ENCODE results near the gene DBX1. TPM values are rescaled to one million over a fixed set of nuclear protein-coding genes. Genes with fewer than 3 reads are reported as not detected.
"Not testable (repeated sequence)": the region's sequence is repeated elsewhere in the genome, so short reads cannot be mapped to it uniquely, and the experiment has no call there.

Gene DBX1
- total and polyA plus RNA-seq, 4 donors = not detected

- DNase-seq (ENCODE audit: low spot score) = no peak
- H3K4me3 ChIP-seq (ENCODE audit: low read depth in 1 of 3, low read length in 3 of 3) = no peak overlapping the region
- H3K36me3 ChIP-seq (ENCODE audit: control insufficient read depth in 4 of 4, insufficient read depth in 3 of 4, low read depth in 1 of 4, low read length in 3 of 4) = no peaks in the 10 kb centered on the region
- no peak overlapping the region for H3K27ac ChIP-seq (ENCODE audit: low read depth in 1 of 2, low read length in 2 of 2)
- TF ChIP-seq HNF4G (IDR thresholded peaks at IDR 0.05) = no peak
- TF ChIP-seq YY1 (IDR thresholded peaks at IDR 0.05) = no peak
- TF ChIP-seq CTCF (IDR thresholded peaks at IDR 0.05; ENCODE audit: low read depth, low read length, missing input control) = no peak
- no peak for TF ChIP-seq HNF4A (conservative IDR thresholded peaks at IDR 0.05)
- TF ChIP-seq RXRA (IDR thresholded peaks at IDR 0.05) = no peak
- no peak for TF ChIP-seq GABPA (IDR thresholded peaks at IDR 0.05 in 1 of 2, conservative IDR thresholded peaks at IDR 0.05 in 1 of 2)
- TF ChIP-seq ZBTB33 (IDR thresholded peaks at IDR 0.05) = no peak
- no peak for TF ChIP-seq FOXA2 (IDR thresholded peaks at IDR 0.05)
- no peak for TF ChIP-seq RAD21 (IDR thresholded peaks at IDR 0.05)
- TF ChIP-seq JUND (IDR thresholded peaks at IDR 0.05) = no peak
- TF ChIP-seq EGR1 (IDR thresholded peaks at IDR 0.05; ENCODE audit: low read depth in 2 of 2) = no peak
- peaks cover 0 to 11% (median 7%) of the 10 kb centered on the region in 4 donors for H3K4me1 ChIP-seq (ENCODE audit: control insufficient read depth in 4 of 4, insufficient read depth in 4 of 4, low read length in 3 of 4)
- no peaks in the 10 kb centered on the region for H3K27me3 ChIP-seq (ENCODE audit: control insufficient read depth in 4 of 4, insufficient read depth in 4 of 4, low read length in 3 of 4)
- no peaks in the 10 kb centered on the region for H3K9me3 ChIP-seq (ENCODE audit: control insufficient read depth in 4 of 4, low read length in 3 of 4)
- no peak overlapping the region for H3K9ac ChIP-seq (ENCODE audit: low read depth in 1 of 2, low read length in 2 of 2)
- WGBS = 85% methylated on average over 4 of the region's 4 CpGs
Measured at GRCh38 chr11:20129665-20130064, 30.6 kb downstream of the DBX1 start.

- not testable (repeated sequence) for H3K36me3 ChIP-seq (ENCODE audit: control insufficient read depth in 4 of 4, insufficient read depth in 3 of 4, low read depth in 1 of 4, low read length in 3 of 4); DNase-seq (ENCODE audit: low spot score); H3K4me3 ChIP-seq (ENCODE audit: low read depth in 1 of 3, low read length in 3 of 3); H3K27me3 ChIP-seq (ENCODE audit: control insufficient read depth in 4 of 4, insufficient read depth in 4 of 4, low read length in 3 of 4); H3K27ac ChIP-seq (ENCODE audit: low read depth in 1 of 2, low read length in 2 of 2); H3K9ac ChIP-seq (ENCODE audit: low read depth in 1 of 2, low read length in 2 of 2); H3K9me3 ChIP-seq (ENCODE audit: control insufficient read depth in 4 of 4, low read length in 3 of 4)
- WGBS = 86% methylated on average over 7 of the region's 7 CpGs
- H3K4me1 ChIP-seq (ENCODE audit: control insufficient read depth in 4 of 4, insufficient read depth in 4 of 4, low read length in 3 of 4) = peaks cover 0 to 11% (median 7%) of the 10 kb centered on the region in 4 donors
Measured at GRCh38 chr11:20128528-20128825, 31.8 kb downstream of the DBX1 start.

- no peaks in the 10 kb centered on the region for H3K27me3 ChIP-seq (ENCODE audit: control insufficient read depth in 4 of 4, insufficient read depth in 4 of 4, low read length in 3 of 4)
- TF ChIP-seq RAD21 (IDR thresholded peaks at IDR 0.05) (peak; percentile 93 to 97), CTCF (IDR thresholded peaks at IDR 0.05; ENCODE audit: low read depth, low read length, missing input control) (peak; percentile 80), FOXA2 (IDR thresholded peaks at IDR 0.05) (no peak), MAX (IDR thresholded peaks at IDR 0.05) (no peak), HNF4A (conservative IDR thresholded peaks at IDR 0.05) (no peak)
- H3K36me3 ChIP-seq (ENCODE audit: control insufficient read depth in 4 of 4, insufficient read depth in 3 of 4, low read depth in 1 of 4, low read length in 3 of 4) = no peaks in the 10 kb centered on the region
- H3K4me3 ChIP-seq (ENCODE audit: low read depth in 1 of 3, low read length in 3 of 3) = no peak overlapping the region
- WGBS = 62% methylated on average over 16 of the region's 16 CpGs
- no peak overlapping the region for H3K9ac ChIP-seq (ENCODE audit: low read depth in 1 of 2, low read length in 2 of 2)
- no peak overlapping the region for H3K27ac ChIP-seq (ENCODE audit: low read depth in 1 of 2, low read length in 2 of 2)
- peak; percentile 78 for DNase-seq (ENCODE audit: low spot score)
- H3K4me1 ChIP-seq (ENCODE audit: control insufficient read depth in 4 of 4, insufficient read depth in 4 of 4, low read length in 3 of 4) = peaks cover 0 to 11% (median 7%) of the 10 kb centered on the region in 4 donors
- H3K9me3 ChIP-seq (ENCODE audit: control insufficient read depth in 4 of 4, low read length in 3 of 4) = no peaks in the 10 kb centered on the region
Measured at GRCh38 chr11:20127671-20128527, 32.4 kb downstream of the DBX1 start.
